ENCODE results near the gene TMA7. TPM values are rescaled to one million over a fixed set of nuclear protein-coding genes. Genes with fewer than 3 reads are reported as not detected.

Gene TMA7
- total and polyA plus RNA-seq, 2 of the 13 experiments (the other 11 are each of a cell fraction or from before 2014, with no cell fraction given), result 100 to 486 TPM

DNA sequence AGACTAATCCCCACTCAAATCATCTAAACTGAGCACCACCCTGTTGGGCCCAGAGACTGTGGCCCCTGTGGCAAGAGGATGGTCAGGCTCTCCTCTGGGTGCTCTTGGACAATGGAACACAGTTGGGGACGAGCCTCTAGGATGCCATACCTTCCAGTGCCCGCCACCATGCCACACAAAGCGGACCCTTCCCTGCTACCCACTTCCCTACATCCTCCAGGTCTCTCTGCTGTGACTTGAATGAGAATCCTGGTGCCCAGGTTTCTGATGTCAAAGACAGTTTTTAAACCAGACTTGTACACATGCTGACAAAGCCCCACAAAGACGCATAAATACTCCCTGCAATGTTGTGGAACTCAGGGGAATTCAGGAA, 4.8 kb upstream of the TMA7 start:
- no peak overlapping the region for H3K27ac ChIP-seq (ENCODE audit: extremely low read length, insufficient read depth, low read length)
- peaks cover 1 to 4% of the 10 kb centered on the region in 2 experiments; a peak in 3 of 5 replicates for H3K36me3 ChIP-seq (replicated peaks in 1 of 2; ENCODE audit: control insufficient read depth in 1 of 2, insufficient read depth in 2 of 2, low read length in 2 of 2)
- ATAC-seq, result no peak
- no peak overlapping the region for H3K4me2 ChIP-seq (ENCODE audit: low read depth, low read length)
- no peak overlapping the region for H3K9ac ChIP-seq (ENCODE audit: insufficient read depth, low read depth, low read length)
- no peaks in the 10 kb centered on the region for H4K20me1 ChIP-seq (ENCODE audit: insufficient read depth, low read length)
- H3K27me3 ChIP-seq (ENCODE audit: control insufficient read depth in 1 of 2, insufficient read depth in 2 of 2, low read length in 2 of 2), result no peaks in the 10 kb centered on the region; a peak in 1 of 5 replicates
- no peak overlapping the region for H3K4me3 ChIP-seq (replicated peaks in 1 of 3; ENCODE audit: insufficient read depth in 1 of 3, low read depth in 2 of 3, low read length in 3 of 3)
- TF ChIP-seq, protein P1, sequence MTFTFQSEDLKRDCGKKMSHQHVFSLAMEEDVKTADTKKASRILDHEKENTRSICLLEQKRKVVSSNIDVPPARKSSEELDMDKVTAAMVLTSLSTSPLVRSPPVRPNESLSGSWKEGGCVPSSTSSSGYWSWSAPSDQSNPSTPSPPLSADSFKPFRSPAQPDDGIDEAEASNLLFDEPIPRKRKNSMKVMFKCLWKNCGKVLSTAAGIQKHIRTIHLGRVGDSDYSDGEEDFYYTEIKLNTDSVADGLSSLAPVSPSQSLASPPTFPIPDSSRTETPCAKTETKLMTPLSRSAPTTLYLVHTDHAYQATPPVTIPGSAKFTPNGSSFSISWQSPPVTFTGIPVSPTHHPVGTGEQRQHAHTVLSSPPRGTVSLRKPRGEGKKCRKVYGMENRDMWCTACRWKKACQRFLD (CRISPR knock-in tag; IDR thresholded peaks at IDR 0.05; ENCODE audit: borderline replicate concordance), result no peak
- 0 out of 2 replicates have a peak, but pooled peaks have one; percentile 19 for TF ChIP-seq SIN3A (IDR thresholded peaks at IDR 0.05; ENCODE audit: borderline replicate concordance, low read depth, low read length)
- FAIRE-seq, result no peak
- WGBS (ENCODE audit: low lambda C conversion rate), result 100% methylated on average over 4 of the region's 4 CpGs
- CTCF ChIA-PET (ENCODE audit: low intra/inter-chr PET ratio, low total read pairs), result interaction anchor here (1.2 to 5.7 kb wide), 9 partner anchors 9 to 241 kb away, joined by 5 to 117 read pairs (median 16); no protein-coding TSS in a partner anchor
- DNase-seq (ENCODE audit: low spot score), result no peak
- POLR2A ChIA-PET, result interaction anchor here (1.2 to 2.9 kb wide), 9 partner anchors 9 to 161 kb away, joined by 4 to 59 read pairs (median 14); partner anchors contain the start of gene ATRIP
- H3K4me1 ChIP-seq (ENCODE audit: insufficient read depth, low read length), result peaks cover 80% of the 10 kb centered on the region
- no peak overlapping the region for H2AFZ ChIP-seq (ENCODE audit: low read length)
- intact Hi-C loops (cut with micrococcal nuclease; ENCODE audit: unreplicated experiment), result no loop called here
- in situ Hi-C loops (cut with HindIII; ENCODE audit: extremely low pct_ligation_motif_present, low pct_unique_long_range_greater_than_20kb), result loop anchor here (5.0 kb wide), 3 partner anchors 33 to 203 kb away; no protein-coding TSS in a partner anchor
- no peaks in the 10 kb centered on the region for H3K9me3 ChIP-seq (ENCODE audit: low read length)
- BruUV-seq (replicated peaks), result no TSS peak
- peaks cover 12% of the 10 kb centered on the region for H3K79me2 ChIP-seq (ENCODE audit: insufficient read depth, low read length)

DNA sequence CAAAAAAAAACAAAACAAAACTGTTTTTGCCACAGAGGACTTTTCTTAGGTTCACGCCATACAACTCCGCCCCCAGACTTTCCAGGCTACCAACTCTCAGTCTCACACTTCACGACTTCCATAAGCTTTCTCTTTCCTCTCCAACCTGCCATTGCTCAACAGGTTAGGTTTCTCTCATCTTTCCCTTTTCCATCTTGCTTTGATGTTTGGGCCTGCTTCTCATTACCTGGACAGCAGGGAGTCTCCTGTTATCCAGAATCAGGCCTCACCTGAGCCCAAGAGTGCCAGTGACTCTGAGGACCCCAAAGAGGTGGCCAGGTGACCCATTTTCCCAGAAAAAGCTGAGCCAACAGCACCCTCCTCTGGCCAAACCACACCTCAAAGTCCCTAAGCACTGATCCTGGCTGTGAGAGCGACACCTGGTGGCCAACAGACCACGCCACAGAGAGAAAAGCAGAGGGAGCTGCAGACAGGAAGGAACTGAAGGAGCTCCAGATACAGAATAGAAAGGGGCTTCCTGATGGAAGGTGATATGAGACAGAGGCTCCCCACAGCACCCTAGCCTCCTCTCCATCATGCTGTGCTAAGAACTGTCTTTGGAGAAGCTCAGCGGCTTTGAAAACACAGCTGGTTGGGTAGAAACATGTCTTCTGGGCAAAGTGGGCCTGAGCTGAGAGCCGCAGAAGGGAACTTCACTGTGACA, 4.1 kb upstream of the TMA7 start:
- intact Hi-C loops (cut with micrococcal nuclease; ENCODE audit: unreplicated experiment) (loop anchor here (1.0 to 2.0 kb wide), 3 partner anchors 35 to 203 kb away; no protein-coding TSS in a partner anchor), in situ Hi-C loops (cut with HindIII; ENCODE audit: extremely low pct_ligation_motif_present, low pct_unique_long_range_greater_than_20kb) (loop anchor here (5.0 kb wide), 3 partner anchors 34 to 204 kb away; no protein-coding TSS in a partner anchor)
- H3K4me2 ChIP-seq (ENCODE audit: low read depth, low read length), result no peak overlapping the region
- CTCF ChIA-PET (ENCODE audit: low intra/inter-chr PET ratio, low total read pairs), result interaction anchor here (0.8 to 5.7 kb wide), 10 partner anchors 9 to 241 kb away, joined by 4 to 117 read pairs (median 15); no protein-coding TSS in a partner anchor
- no peak overlapping the region for H3K4me3 ChIP-seq (replicated peaks in 1 of 3; ENCODE audit: insufficient read depth in 1 of 3, low read depth in 2 of 3, low read length in 3 of 3)
- H2AFZ ChIP-seq (ENCODE audit: low read length), result no peak overlapping the region
- WGBS (ENCODE audit: low lambda C conversion rate), result 47% methylated on average over 6 of the region's 7 CpGs
- peaks cover 73% of the 10 kb centered on the region for H3K4me1 ChIP-seq (ENCODE audit: insufficient read depth, low read length)
- no TSS peak for BruUV-seq (replicated peaks)
- no peak overlapping the region for H3K9ac ChIP-seq (ENCODE audit: insufficient read depth, low read depth, low read length)
- H3K9me3 ChIP-seq (ENCODE audit: low read length), result no peaks in the 10 kb centered on the region
- H3K27ac ChIP-seq (ENCODE audit: extremely low read length, insufficient read depth, low read length), result no peak overlapping the region
- H3K36me3 ChIP-seq (replicated peaks in 1 of 2; ENCODE audit: control insufficient read depth in 1 of 2, insufficient read depth in 2 of 2, low read length in 2 of 2), result peaks cover 1 to 4% of the 10 kb centered on the region in 2 experiments; a peak in 3 of 5 replicates
- POLR2A ChIA-PET, result interaction anchor here (0.7 to 2.7 kb wide), 13 partner anchors 10 to 195 kb away, joined by 3 to 59 read pairs (median 9); partner anchors contain the start of genes ATRIP and ZNF589
- H4K20me1 ChIP-seq (ENCODE audit: insufficient read depth, low read length), result no peaks in the 10 kb centered on the region
- FAIRE-seq (peak; percentile 86), ATAC-seq (peak; percentile 33), DNase-seq (ENCODE audit: low spot score) (peak; percentile 81)
- H3K79me2 ChIP-seq (ENCODE audit: insufficient read depth, low read length), result peaks cover 19% of the 10 kb centered on the region
- no peaks in the 10 kb centered on the region; a peak in 1 of 5 replicates for H3K27me3 ChIP-seq (ENCODE audit: control insufficient read depth in 1 of 2, insufficient read depth in 2 of 2, low read length in 2 of 2)
- TF ChIP-seq, protein P2, sequence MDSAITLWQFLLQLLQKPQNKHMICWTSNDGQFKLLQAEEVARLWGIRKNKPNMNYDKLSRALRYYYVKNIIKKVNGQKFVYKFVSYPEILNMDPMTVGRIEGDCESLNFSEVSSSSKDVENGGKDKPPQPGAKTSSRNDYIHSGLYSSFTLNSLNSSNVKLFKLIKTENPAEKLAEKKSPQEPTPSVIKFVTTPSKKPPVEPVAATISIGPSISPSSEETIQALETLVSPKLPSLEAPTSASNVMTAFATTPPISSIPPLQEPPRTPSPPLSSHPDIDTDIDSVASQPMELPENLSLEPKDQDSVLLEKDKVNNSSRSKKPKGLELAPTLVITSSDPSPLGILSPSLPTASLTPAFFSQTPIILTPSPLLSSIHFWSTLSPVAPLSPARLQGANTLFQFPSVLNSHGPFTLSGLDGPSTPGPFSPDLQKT (CRISPR knock-in tag; IDR thresholded peaks at IDR 0.05; ENCODE audit: borderline replicate concordance), result no peak
- no peak for TF ChIP-seq CEBPG (CRISPR knock-in tag; IDR thresholded peaks at IDR 0.05)
- no peak for TF ChIP-seq PRPF4 (IDR thresholded peaks at IDR 0.05; ENCODE audit: low read depth, low read length, poor library complexity, severe bottlenecking)
- 0 out of 2 replicates have a peak, but pooled peaks have one; percentile 47 for TF ChIP-seq ZNF124 (CRISPR knock-in tag; IDR thresholded peaks at IDR 0.05)
- peak; percentile 63; the same call in 1 of the 2 replicates for TF ChIP-seq THAP11 (CRISPR knock-in tag; IDR thresholded peaks at IDR 0.05)
- TF ChIP-seq ADNP (CRISPR knock-in tag; IDR thresholded peaks at IDR 0.05), result no peak
- TF ChIP-seq, protein P3, sequence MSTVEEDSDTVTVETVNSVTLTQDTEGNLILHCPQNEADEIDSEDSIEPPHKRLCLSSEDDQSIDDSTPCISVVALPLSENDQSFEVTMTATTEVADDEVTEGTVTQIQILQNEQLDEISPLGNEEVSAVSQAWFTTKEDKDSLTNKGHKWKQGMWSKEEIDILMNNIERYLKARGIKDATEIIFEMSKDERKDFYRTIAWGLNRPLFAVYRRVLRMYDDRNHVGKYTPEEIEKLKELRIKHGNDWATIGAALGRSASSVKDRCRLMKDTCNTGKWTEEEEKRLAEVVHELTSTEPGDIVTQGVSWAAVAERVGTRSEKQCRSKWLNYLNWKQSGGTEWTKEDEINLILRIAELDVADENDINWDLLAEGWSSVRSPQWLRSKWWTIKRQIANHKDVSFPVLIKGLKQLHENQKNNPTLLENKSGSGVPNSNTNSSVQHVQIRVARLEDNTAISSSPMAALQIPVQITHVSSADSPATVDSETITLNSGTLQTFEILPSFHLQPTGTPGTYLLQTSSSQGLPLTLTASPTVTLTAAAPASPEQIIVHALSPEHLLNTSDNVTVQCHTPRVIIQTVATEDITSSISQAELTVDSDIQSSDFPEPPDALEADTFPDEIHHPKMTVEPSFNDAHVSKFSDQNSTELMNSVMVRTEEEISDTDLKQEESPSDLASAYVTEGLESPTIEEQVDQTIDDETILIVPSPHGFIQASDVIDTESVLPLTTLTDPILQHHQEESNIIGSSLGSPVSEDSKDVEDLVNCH (CRISPR knock-in tag; IDR thresholded peaks at IDR 0.05), result no peak
- TF ChIP-seq ZNF382 (CRISPR knock-in tag; IDR thresholded peaks at IDR 0.05; ENCODE audit: borderline replicate concordance), result no peak
- no peak for TF ChIP-seq CHD4 (IDR thresholded peaks at IDR 0.05; ENCODE audit: borderline replicate concordance, low read length)
- TF ChIP-seq SIN3B (IDR thresholded peaks at IDR 0.05; ENCODE audit: low read length), result peak; percentile 25; the same call in 1 of the 2 replicates
